ENCODE data around the gene C2orf69.

Gene C2orf69

GRCh38 chr2:199922856-199923255 is 11.8 kb downstream of the C2orf69 start:
- Histone ChIP-seq H3K27ac (ENCODE audit: low read length) (no peak overlapping the region), H3K4me3 (ENCODE audit: low read length) (no peak overlapping the region), H3K27me3 (ENCODE audit: insufficient read depth, low read length) (no peaks in the 10 kb centered on the region), H3K4me1 (ENCODE audit: insufficient read depth, low read length) (peaks cover 19% of the 10 kb centered on the region; the same call in 1 of the 2 replicates), H3K36me3 (ENCODE audit: insufficient read depth, low read depth, low read length) (peaks cover 60% of the 10 kb centered on the region), H3K9me3 (ENCODE audit: insufficient read depth, low read depth, low read length) (peaks cover 3% of the 10 kb centered on the region; the same call in 1 of the 2 replicates), H3K9ac (ENCODE audit: low read depth, low read length) (peak overlapping the region; percentile 42; the same call in 1 of the 2 replicates)

GRCh38 chr2:199923924-199924323 is 12.8 kb downstream of the C2orf69 start:
- no peak overlapping the region for H3K9ac ChIP-seq (ENCODE audit: low read depth, low read length)
- peaks cover 50% of the 10 kb centered on the region for H3K36me3 ChIP-seq (ENCODE audit: insufficient read depth, low read depth, low read length)
- H3K27me3 ChIP-seq (ENCODE audit: insufficient read depth, low read length): no peaks in the 10 kb centered on the region
- H3K4me3 ChIP-seq (ENCODE audit: low read length): no peak overlapping the region
- peaks cover 29% of the 10 kb centered on the region; the same call in 1 of the 2 replicates for H3K4me1 ChIP-seq (ENCODE audit: insufficient read depth, low read length)
- no peak overlapping the region for H3K27ac ChIP-seq (ENCODE audit: low read length)
- no peaks in the 10 kb centered on the region for H3K9me3 ChIP-seq (ENCODE audit: insufficient read depth, low read depth, low read length)

DNA sequence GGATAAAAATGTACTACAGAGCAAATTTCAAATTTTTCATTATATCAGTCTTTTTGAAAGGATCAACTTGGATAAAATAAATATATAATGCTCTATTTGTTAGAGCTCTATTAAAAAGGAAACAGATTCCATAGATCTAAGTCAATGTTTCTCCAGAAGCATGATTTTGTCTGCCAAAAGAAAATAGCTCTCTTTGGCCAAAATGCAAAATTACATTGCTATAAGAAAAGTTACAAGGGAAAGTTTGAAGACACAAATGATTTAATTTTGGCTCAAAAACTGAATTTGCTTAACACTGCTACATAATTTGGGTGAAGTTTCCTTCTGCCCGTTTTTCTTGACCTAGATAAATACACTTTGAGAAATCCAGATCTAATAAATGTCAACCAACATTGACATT is 15.7 kb downstream of the C2orf69 start:
- no peaks in the 10 kb centered on the region for H3K27me3 ChIP-seq (ENCODE audit: insufficient read depth, low read length)
- H3K36me3 ChIP-seq (ENCODE audit: insufficient read depth, low read depth, low read length): peaks cover 56% of the 10 kb centered on the region
- H3K9ac ChIP-seq (ENCODE audit: low read depth, low read length): no peak overlapping the region
- H3K4me3 ChIP-seq (ENCODE audit: low read length): no peak overlapping the region
- H3K27ac ChIP-seq (ENCODE audit: low read length): no peak overlapping the region
- H3K4me1 ChIP-seq (ENCODE audit: insufficient read depth, low read length): peaks cover 25% of the 10 kb centered on the region; the same call in 1 of the 2 replicates
- H3K9me3 ChIP-seq (ENCODE audit: insufficient read depth, low read depth, low read length): no peaks in the 10 kb centered on the region

DNA sequence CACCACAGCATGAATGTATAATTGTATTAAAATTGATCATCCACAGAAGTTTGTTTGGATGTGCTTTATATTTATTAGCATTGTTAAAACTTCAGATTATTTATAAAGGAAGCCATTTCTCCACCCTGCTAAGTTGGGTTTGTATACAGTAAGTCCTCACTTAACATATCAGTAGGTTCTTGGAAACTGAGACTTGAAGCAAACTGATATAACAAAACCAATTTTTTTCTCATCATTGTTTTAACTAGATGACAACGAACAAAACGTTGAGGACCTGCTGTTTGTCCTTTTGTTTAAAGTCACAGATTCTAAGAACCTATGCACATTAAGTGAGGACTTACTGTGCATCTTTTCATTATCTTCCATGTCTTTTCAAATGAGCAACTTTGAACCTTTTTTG is 17.1 kb downstream of the C2orf69 start:
- H3K27ac ChIP-seq (ENCODE audit: low read length): peak overlapping the region; percentile 30
- H3K4me3 ChIP-seq (ENCODE audit: low read length): peak overlapping the region; percentile 3; the same call in 1 of the 2 replicates
- peaks cover 25% of the 10 kb centered on the region; the same call in 1 of the 2 replicates for H3K4me1 ChIP-seq (ENCODE audit: insufficient read depth, low read length)
- no peaks in the 10 kb centered on the region for H3K27me3 ChIP-seq (ENCODE audit: insufficient read depth, low read length)
- peaks cover 65% of the 10 kb centered on the region for H3K36me3 ChIP-seq (ENCODE audit: insufficient read depth, low read depth, low read length)
- H3K9ac ChIP-seq (ENCODE audit: low read depth, low read length): no peak overlapping the region
- H3K9me3 ChIP-seq (ENCODE audit: insufficient read depth, low read depth, low read length): no peaks in the 10 kb centered on the region

- no peak overlapping the region for H3K27ac ChIP-seq (ENCODE audit: low read length)
- H3K9me3 ChIP-seq (ENCODE audit: insufficient read depth, low read depth, low read length): no peaks in the 10 kb centered on the region
- H3K36me3 ChIP-seq (ENCODE audit: insufficient read depth, low read depth, low read length): peaks cover 69% of the 10 kb centered on the region
- H3K9ac ChIP-seq (ENCODE audit: low read depth, low read length): no peak overlapping the region
- peaks cover 25% of the 10 kb centered on the region; the same call in 1 of the 2 replicates for H3K4me1 ChIP-seq (ENCODE audit: insufficient read depth, low read length)
- peak overlapping the region; percentile 3; the same call in 1 of the 2 replicates for H3K4me3 ChIP-seq (ENCODE audit: low read length)
- H3K27me3 ChIP-seq (ENCODE audit: insufficient read depth, low read length): no peaks in the 10 kb centered on the region
Measured at GRCh38 chr2:199928626-199929025, 17.5 kb downstream of the C2orf69 start.

DNA sequence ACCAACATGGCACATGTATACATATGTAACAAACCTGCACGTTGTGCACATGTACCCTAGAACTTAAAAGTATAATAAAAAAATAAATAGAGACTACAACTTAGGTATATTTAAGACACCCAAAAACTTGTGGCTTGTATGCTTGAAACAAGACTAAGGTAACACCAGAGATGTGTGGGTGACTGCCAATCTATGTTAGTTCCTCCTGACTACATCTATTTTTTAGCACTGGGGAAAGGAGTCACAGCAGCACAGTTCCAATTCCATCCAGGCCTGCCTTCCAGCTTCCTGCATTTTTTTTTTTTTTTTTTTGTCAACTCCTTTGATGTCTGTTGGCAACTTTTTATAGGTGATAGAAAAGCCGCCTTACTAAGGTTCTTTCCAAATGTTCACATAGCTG is 18.2 kb downstream of the C2orf69 start:
- H3K9me3 ChIP-seq (ENCODE audit: insufficient read depth, low read depth, low read length): no peaks in the 10 kb centered on the region
- peaks cover 25% of the 10 kb centered on the region; the same call in 1 of the 2 replicates for H3K4me1 ChIP-seq (ENCODE audit: insufficient read depth, low read length)
- no peak overlapping the region for H3K27ac ChIP-seq (ENCODE audit: low read length)
- H3K4me3 ChIP-seq (ENCODE audit: low read length): no peak overlapping the region
- H3K9ac ChIP-seq (ENCODE audit: low read depth, low read length): no peak overlapping the region
- peaks cover 69% of the 10 kb centered on the region for H3K36me3 ChIP-seq (ENCODE audit: insufficient read depth, low read depth, low read length)
- no peaks in the 10 kb centered on the region for H3K27me3 ChIP-seq (ENCODE audit: insufficient read depth, low read length)

- peaks cover 16% of the 10 kb centered on the region; the same call in 1 of the 2 replicates for H3K4me1 ChIP-seq (ENCODE audit: insufficient read depth, low read length)
- peaks cover 67% of the 10 kb centered on the region for H3K36me3 ChIP-seq (ENCODE audit: insufficient read depth, low read depth, low read length)
- no peak overlapping the region for H3K27ac ChIP-seq (ENCODE audit: low read length)
Measured at GRCh38 chr2:199932312-199932855, 21.3 kb downstream of the C2orf69 start.

DNA sequence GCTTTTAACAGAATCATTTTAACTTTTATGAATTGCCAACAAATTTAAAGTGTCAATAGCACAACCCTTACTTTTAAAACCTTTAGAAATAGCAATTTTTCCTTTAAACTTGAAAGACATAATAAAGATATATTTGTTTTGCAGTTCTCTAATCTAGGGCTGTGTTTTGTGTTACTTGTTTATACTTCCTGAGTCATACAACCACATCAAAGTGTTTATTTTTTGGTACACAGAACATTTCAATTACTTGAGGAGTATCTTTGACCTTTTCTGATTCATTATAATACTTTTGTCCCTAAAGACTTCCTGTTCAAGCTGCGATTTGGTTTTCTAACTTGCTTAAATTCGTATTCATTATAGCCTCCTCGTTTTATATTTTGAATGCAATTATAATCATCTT is 22.4 kb downstream of the C2orf69 start:
- H3K27me3 ChIP-seq (ENCODE audit: insufficient read depth, low read length): no peaks in the 10 kb centered on the region
- no peak overlapping the region for H3K4me3 ChIP-seq (ENCODE audit: low read length)
- H3K4me1 ChIP-seq (ENCODE audit: insufficient read depth, low read length): peaks cover 5% of the 10 kb centered on the region; the same call in 1 of the 2 replicates
- peaks cover 76% of the 10 kb centered on the region for H3K36me3 ChIP-seq (ENCODE audit: insufficient read depth, low read depth, low read length)
- no peak overlapping the region for H3K27ac ChIP-seq (ENCODE audit: low read length)
- no peak overlapping the region for H3K9ac ChIP-seq (ENCODE audit: low read depth, low read length)
- H3K9me3 ChIP-seq (ENCODE audit: insufficient read depth, low read depth, low read length): no peaks in the 10 kb centered on the region

More at GRCh38 chr2:199932312-199932855, 21.3 kb downstream of the C2orf69 start:
- H3K9me3 ChIP-seq (ENCODE audit: insufficient read depth, low read depth, low read length): no peaks in the 10 kb centered on the region
- H3K27me3 ChIP-seq (ENCODE audit: insufficient read depth, low read length): no peaks in the 10 kb centered on the region
- H3K9ac ChIP-seq (ENCODE audit: low read depth, low read length): no peak overlapping the region
- H3K4me3 ChIP-seq (ENCODE audit: low read length): no peak overlapping the region

- Histone ChIP-seq H3K9me3 (ENCODE audit: insufficient read depth, low read depth, low read length) (no peaks in the 10 kb centered on the region), H3K27me3 (ENCODE audit: insufficient read depth, low read length) (no peaks in the 10 kb centered on the region), H3K4me1 (ENCODE audit: insufficient read depth, low read length) (no peaks in the 10 kb centered on the region), H3K4me3 (ENCODE audit: low read length) (no peak overlapping the region), H3K27ac (ENCODE audit: low read length) (no peak overlapping the region), H3K36me3 (ENCODE audit: insufficient read depth, low read depth, low read length) (peaks cover 85% of the 10 kb centered on the region), H3K9ac (ENCODE audit: low read depth, low read length) (no peak overlapping the region)
Measured at GRCh38 chr2:199936554-199936953, 25.5 kb downstream of the C2orf69 start.

DNA sequence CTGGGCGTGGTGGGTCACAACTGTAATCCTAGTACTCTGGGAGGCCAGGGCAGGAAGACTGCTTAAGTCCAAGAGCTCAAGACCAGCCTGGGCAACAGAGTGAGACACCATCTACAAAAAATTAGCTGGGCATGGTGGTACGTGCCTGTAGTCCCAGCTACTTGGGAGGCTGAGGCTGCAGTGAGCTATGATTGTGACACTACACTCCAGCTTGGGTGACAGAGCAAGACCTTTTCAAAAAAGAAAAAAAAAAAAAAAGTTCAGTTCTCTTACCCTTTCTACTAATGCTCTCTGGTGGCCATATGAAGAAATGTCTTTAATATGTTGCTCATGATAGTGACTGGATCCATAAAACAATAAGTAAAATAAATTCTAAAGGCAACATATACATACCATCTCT is 29.3 kb downstream of the C2orf69 start:
- no peak overlapping the region for H3K9ac ChIP-seq (ENCODE audit: low read depth, low read length)
- H3K27me3 ChIP-seq (ENCODE audit: insufficient read depth, low read length): no peaks in the 10 kb centered on the region
- no peaks in the 10 kb centered on the region for H3K4me1 ChIP-seq (ENCODE audit: insufficient read depth, low read length)
- H3K4me3 ChIP-seq (ENCODE audit: low read length): no peak overlapping the region
- no peak overlapping the region for H3K27ac ChIP-seq (ENCODE audit: low read length)
- peaks cover 84% of the 10 kb centered on the region for H3K36me3 ChIP-seq (ENCODE audit: insufficient read depth, low read depth, low read length)
- H3K9me3 ChIP-seq (ENCODE audit: insufficient read depth, low read depth, low read length): no peaks in the 10 kb centered on the region

GRCh38 chr2:199943373-199943772 is 32.3 kb downstream of the C2orf69 start:
- no peaks in the 10 kb centered on the region for H3K27me3 ChIP-seq (ENCODE audit: insufficient read depth, low read length)
- no peak overlapping the region for H3K9ac ChIP-seq (ENCODE audit: low read depth, low read length)
- peaks cover 87% of the 10 kb centered on the region for H3K36me3 ChIP-seq (ENCODE audit: insufficient read depth, low read depth, low read length)
- no peaks in the 10 kb centered on the region for H3K4me1 ChIP-seq (ENCODE audit: insufficient read depth, low read length)
- no peaks in the 10 kb centered on the region for H3K9me3 ChIP-seq (ENCODE audit: insufficient read depth, low read depth, low read length)
- H3K27ac ChIP-seq (ENCODE audit: low read length): no peak overlapping the region
- no peak overlapping the region for H3K4me3 ChIP-seq (ENCODE audit: low read length)

DNA sequence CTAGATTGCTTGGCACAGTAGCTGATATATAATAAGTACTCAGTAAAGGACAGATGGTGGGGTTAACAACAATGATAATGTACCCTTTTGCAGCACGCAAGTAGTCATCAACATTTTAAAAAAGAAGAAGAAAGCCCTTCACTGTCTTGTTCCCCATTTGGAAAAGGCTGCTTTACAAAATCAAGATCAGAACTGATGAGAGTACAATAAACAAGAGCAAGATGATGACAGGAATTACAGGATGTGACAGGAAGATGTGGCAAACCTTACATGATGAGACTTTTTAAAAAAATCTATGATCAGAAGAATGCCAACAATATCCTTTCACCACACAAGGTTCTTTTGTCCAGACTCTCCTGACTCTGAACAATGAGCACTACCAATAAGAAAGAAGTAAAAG is 35.1 kb downstream of the C2orf69 start:
- Histone ChIP-seq H3K27me3 (ENCODE audit: insufficient read depth, low read length) (no peaks in the 10 kb centered on the region), H3K27ac (ENCODE audit: low read length) (no peak overlapping the region), H3K4me1 (ENCODE audit: insufficient read depth, low read length) (no peaks in the 10 kb centered on the region), H3K9ac (ENCODE audit: low read depth, low read length) (no peak overlapping the region), H3K9me3 (ENCODE audit: insufficient read depth, low read depth, low read length) (no peaks in the 10 kb centered on the region), H3K36me3 (ENCODE audit: insufficient read depth, low read depth, low read length) (peaks cover 89% of the 10 kb centered on the region), H3K4me3 (ENCODE audit: low read length) (no peak overlapping the region)

Data from iPS-20b (cell line).